H1 (cell line): ENCODE data around the gene TBPL2. TPM values are rescaled to one million over a fixed set of nuclear protein-coding genes. Genes with fewer than 3 reads are reported as not detected.

Experiments used
- CTCF ChIA-PET: fragments of 300-600 bp; sonication (Branson Sonifier 250); formaldehyde crosslinking; loops from one replicate; lab custom pipeline; 2021; ENCODE audit not compliant: partially characterized antibody; lab: Charles Lee
- POLR2A ChIA-PET: fragments of 300-600 bp; sonication (Branson Sonifier 250); formaldehyde crosslinking; loops from one replicate; lab custom pipeline; 2021; ENCODE audit warnings: inconsistent platforms; ENCODE audit not compliant: partially characterized antibody; lab: Charles Lee
- DNase-seq, 2 experiments: peaks; one replicate each; pipeline versions ENCODE4 v3.0.0 to v3.0.0-alpha.2; 2010 to 2022; ENCODE audit warnings: low spot score in 2 of 2, low read depth in 1 of 2, mixed read lengths in 1 of 2
- FAIRE-seq: peaks from 2 replicates; lab custom pipeline; 2011; peaks lifted over from hg19 to GRCh38; lab: Jason Lieb, UNC
- H2AFZ ChIP-seq: 2 replicates; pipeline ENCODE4 v1.8.1; 2012; ENCODE audit warnings: low read length, inconsistent platforms
- H2AK5ac ChIP-seq: 2 replicates; pipeline ENCODE4 v1.6.1; 2013; ENCODE audit warnings: low read depth, low read length
- H2BK120ac ChIP-seq: replicated peaks from 2 replicates; pipeline ENCODE3; 2013; ENCODE audit warnings: low read depth, low read length, inconsistent platforms
- H2BK12ac ChIP-seq: 2 replicates; pipeline ENCODE4 v1.6.1; 2013; ENCODE audit warnings: low read depth, low read length
- H2BK15ac ChIP-seq: 2 replicates; pipeline ENCODE4 v1.6.1; 2013; ENCODE audit warnings: low read length
- H2BK20ac ChIP-seq: 2 replicates; pipeline ENCODE4 v1.6.1; 2013; ENCODE audit warnings: low read length
- H2BK5ac ChIP-seq: 2 replicates; pipeline ENCODE4 v1.6.1; 2013; ENCODE audit warnings: low read depth, low read length
- H3K14ac ChIP-seq: 2 replicates; pipeline ENCODE4 v1.6.1; 2013; ENCODE audit warnings: inconsistent platforms; ENCODE audit not compliant: insufficient read length
- H3K18ac ChIP-seq: 2 replicates; pipeline ENCODE4 v1.6.1; 2013; ENCODE audit warnings: low read length; ENCODE audit errors: extremely low read depth
- H3K23ac ChIP-seq: 2 replicates; pipeline ENCODE4 v1.6.1; 2013; ENCODE audit warnings: inconsistent platforms; ENCODE audit not compliant: insufficient read length
- H3K23me2 ChIP-seq: 2 replicates; pipeline ENCODE4 v1.6.1; 2013; ENCODE audit warnings: low read depth, low read length
- H3K27ac ChIP-seq: 2 replicates; pipeline ENCODE4 v1.6.1; 2011; ENCODE audit warnings: low read depth, low read length, inconsistent platforms
- H3K27me3 ChIP-seq, 4 experiments: replicated peaks in 1 of 4; 1 replicate in 1 of 4; 2 replicates in 3 of 4; pipeline versions ENCODE4 v1.6.1 to v1.8.1; 2011 to 2013; ENCODE audit warnings: low read length in 3 of 4, mild to moderate bottlenecking in 3 of 4, inconsistent platforms in 2 of 4, mixed read lengths in 2 of 4, moderate library complexity in 1 of 4; ENCODE audit not compliant: control insufficient read depth in 3 of 4, insufficient read depth in 3 of 4; ENCODE audit errors: extremely low read depth in 1 of 4
- H3K36me3 ChIP-seq, 4 experiments: 2 replicates each; pipeline versions ENCODE4 v1.6.1 to v1.8.1; 2011 to 2013; ENCODE audit warnings: mild to moderate bottlenecking in 4 of 4, low read length in 3 of 4, moderate library complexity in 2 of 4, control low read depth in 1 of 4, inconsistent platforms in 1 of 4; ENCODE audit not compliant: insufficient read depth in 4 of 4, control insufficient read depth in 2 of 4
- H3K4ac ChIP-seq: replicated peaks from 2 replicates; pipeline ENCODE3; 2013; ENCODE audit warnings: low read length, low read depth, mixed read lengths, inconsistent platforms; ENCODE audit not compliant: insufficient read length
- H3K4me1 ChIP-seq, 4 experiments: replicated peaks in 1 of 4; 1 replicate in 1 of 4; 2 replicates in 3 of 4; pipeline versions ENCODE4 v1.6.1 to v1.8.1; 2011 to 2013; ENCODE audit warnings: low read length in 3 of 4, inconsistent platforms in 2 of 4, mixed read lengths in 1 of 4; ENCODE audit not compliant: insufficient read depth in 4 of 4, control insufficient read depth in 3 of 4
- H3K4me2 ChIP-seq, 2 experiments: 2 replicates each; pipeline versions ENCODE4 v1.6.1 to v1.8.1; 2011 to 2013; ENCODE audit warnings: low read depth in 2 of 2, low read length in 2 of 2, control low read depth in 1 of 2, inconsistent platforms in 1 of 2, mild to moderate bottlenecking in 1 of 2; ENCODE audit not compliant: insufficient read depth in 1 of 2
- H3K4me3 ChIP-seq, 4 experiments: fragments of 200-600, 300-600 bp in 1 of 4; sonication (generic), shearing (Covaris generic), sonication (Bioruptor Twin) in 1 of 4; 2 replicates each; pipeline versions ENCODE4 v1.5.1 to v1.8.1; 2011 to 2016; ENCODE audit warnings: low read length in 4 of 4, low read depth in 3 of 4, control low read depth in 2 of 4, inconsistent platforms in 2 of 4, mild to moderate bottlenecking in 2 of 4, mixed read lengths in 1 of 4, moderate library complexity in 1 of 4; ENCODE audit not compliant: insufficient read depth in 2 of 4; ENCODE audit errors: extremely low read depth in 1 of 4
- H3K56ac ChIP-seq: replicated peaks from 2 replicates; pipeline ENCODE3; 2013; ENCODE audit warnings: low read depth, mild to moderate bottlenecking, mixed read lengths, low read length, inconsistent platforms; ENCODE audit not compliant: insufficient read length
- H3K79me1 ChIP-seq: 2 replicates; pipeline ENCODE4 v1.6.1; 2013; ENCODE audit warnings: low read depth, low read length, control low read depth
- H3K79me2 ChIP-seq, 2 experiments: 2 replicates each; pipeline versions ENCODE4 v1.6.1 to v1.8.1; 2012 to 2013; ENCODE audit warnings: low read length in 2 of 2, mild to moderate bottlenecking in 2 of 2, inconsistent platforms in 1 of 2; ENCODE audit not compliant: insufficient read depth in 2 of 2, control insufficient read depth in 1 of 2
- H3K9ac ChIP-seq, 4 experiments: replicated peaks in 1 of 4; 1 replicate in 1 of 4; 2 replicates in 3 of 4; pipeline versions ENCODE4 v1.6.1 to v1.8.1; 2011 to 2013; ENCODE audit warnings: low read depth in 3 of 4, low read length in 3 of 4, control low read depth in 2 of 4, mild to moderate bottlenecking in 2 of 4, moderate library complexity in 2 of 4, inconsistent platforms in 1 of 4; ENCODE audit errors: extremely low read depth in 1 of 4
- H3K9me3 ChIP-seq, 2 experiments: 2 replicates each; pipeline versions ENCODE4 v1.6.1 to v1.8.1; 2012 to 2013; ENCODE audit warnings: mild to moderate bottlenecking in 2 of 2, moderate library complexity in 2 of 2, control low read depth in 1 of 2, inconsistent platforms in 1 of 2, low read depth in 1 of 2, low read length in 1 of 2, mixed read lengths in 1 of 2; ENCODE audit not compliant: insufficient read depth in 2 of 2
- H4K20me1 ChIP-seq, 2 experiments: replicated peaks in 1 of 2; 2 replicates each; pipeline versions ENCODE3 to v1.8.1; 2011 to 2013; ENCODE audit warnings: inconsistent platforms in 2 of 2, low read length in 2 of 2, mild to moderate bottlenecking in 1 of 2; ENCODE audit not compliant: insufficient read depth in 2 of 2, control insufficient read depth in 1 of 2
- H4K5ac ChIP-seq: 2 replicates; pipeline ENCODE4 v1.6.1; 2013; ENCODE audit warnings: low read length, low read depth, mixed read lengths, inconsistent platforms; ENCODE audit not compliant: insufficient read length
- H4K8ac ChIP-seq: 2 replicates; pipeline ENCODE4 v1.8.0; 2013; ENCODE audit warnings: mild to moderate bottlenecking, moderate library complexity, low read length, inconsistent platforms; ENCODE audit not compliant: insufficient read depth; ENCODE audit errors: extremely low read depth
- H4K91ac ChIP-seq: replicated peaks from 2 replicates; pipeline ENCODE3; 2013; ENCODE audit warnings: low read length, mixed read lengths, inconsistent platforms; ENCODE audit not compliant: insufficient read length
- MAX ChIP-seq: IDR thresholded peaks from 2 replicates; pipeline ENCODE4 v1.6.1; 2012; ENCODE audit warnings: inconsistent platforms
- NRF1 ChIP-seq: IDR thresholded peaks from 2 replicates; pipeline ENCODE4 v1.6.1; 2011; ENCODE audit warnings: mild to moderate bottlenecking, low read depth, low read length, improper control_type of control experiment
- WGBS, 2 experiments: shearing (Covaris generic) in 1 of 2; methylation state at CpG; one replicate each; pipeline versions ENCODE4 v1.1.6 to v1.1.7; 2013 to 2015; ENCODE audit warnings: low lambda C conversion rate in 2 of 2, mixed read lengths in 2 of 2, inconsistent platforms in 1 of 2, low coverage in 1 of 2, missing lambda C conversion rate in 1 of 2; ENCODE audit not compliant: insufficient replicate concordance in 2 of 2, insufficient coverage in 1 of 2, insufficient read length in 1 of 2; ENCODE audit errors: extremely low coverage in 1 of 2, missing lambda C conversion rate in 1 of 2; 5-methylcytosine and 5-hydroxymethylcytosine counted together
- polyA plus RNA-seq, 7 experiments: library from polyadenylated mRNA; depleted of rRNA in 3 of 7; stranded (reverse) in 5 of 7; unstranded in 2 of 7; fragments of >200 nt in 5 of 7; fragments of 200-250 nt in 2 of 7; gene quantifications; 1 replicate in 5 of 7; 2 replicates in 1 of 7; 4 replicates in 1 of 7; pipeline versions ENCODE4 v1.2.1 to v1.2.3, GENCODE V29; 2011 to 2013; ENCODE audit warnings: missing spikeins in 2 of 7, mixed read lengths in 2 of 7
- total RNA-seq: library from RNA; stranded (reverse); fragmentation: NEBNext Ultra II Directional; extraction: Animal tissue kit (Norgen Biotek cat#: 25700); gene quantifications from 2 replicates; pipeline ENCODE4 v1.2.1, GENCODE V29; 2021

TBPL2 gene
- total and polyA plus RNA-seq, 2 of the 8 experiments (the other 6 are each of a cell fraction or from before 2014, with no cell fraction given), result 0.03 TPM; not detected in 1

- H3K9me3 ChIP-seq, result no peaks in the 10 kb centered on the region
- H3K4me3 ChIP-seq, result no peak overlapping the region
- no peak overlapping the region for H2BK12ac ChIP-seq
- H3K23ac ChIP-seq, result no peak overlapping the region
- H4K20me1 ChIP-seq, result no peaks in the 10 kb centered on the region
- DNase-seq (no peak), FAIRE-seq (no peak)
- CTCF ChIA-PET, result interaction anchor here (0.6 to 2.9 kb wide), 5 partner anchors 10 to 193 kb away, joined by 3 to 20 read pairs (median 7); no protein-coding TSS in a partner anchor
- no peak overlapping the region for H3K4ac ChIP-seq
- no peak overlapping the region for H3K4me2 ChIP-seq
- 85% methylated on average over 3 of the region's 3 CpGs; no CpG with 5 or more reads in 1 of the 2 experiments for WGBS, 2 experiments
- no peak overlapping the region for H2AK5ac ChIP-seq
- H2BK15ac ChIP-seq, result no peak overlapping the region
- no peak for TF ChIP-seq NRF1
- TF ChIP-seq MAX, result no peak
- H3K27ac ChIP-seq, result no peak overlapping the region
- no peak overlapping the region for H3K56ac ChIP-seq
- H4K5ac ChIP-seq, result no peak overlapping the region
- no peaks in the 10 kb centered on the region for H3K36me3 ChIP-seq
- H3K23me2 ChIP-seq, result no peaks in the 10 kb centered on the region
- no peak overlapping the region for H3K18ac ChIP-seq
- H2BK5ac ChIP-seq, result no peak overlapping the region
- H3K79me2 ChIP-seq, result no peaks in the 10 kb centered on the region
- no peaks in the 10 kb centered on the region for H3K27me3 ChIP-seq
- POLR2A ChIA-PET, result no interaction called here
- H2AFZ ChIP-seq, result no peak overlapping the region
- no peak overlapping the region for H4K91ac ChIP-seq
- no peak overlapping the region for H2BK120ac ChIP-seq
- H3K79me1 ChIP-seq, result no peaks in the 10 kb centered on the region
- H3K14ac ChIP-seq, result no peak overlapping the region
- no peak overlapping the region for H4K8ac ChIP-seq
- no peaks in the 10 kb centered on the region for H3K4me1 ChIP-seq
- H3K9ac ChIP-seq, result no peak overlapping the region
- no peak overlapping the region for H2BK20ac ChIP-seq
These were observed 7.8 kb upstream of the TBPL2 start for GRCh38 chr14:55448141-55448614.
